ENCODE measurements around the gene FBLN2. TPM values are rescaled to one million over a fixed set of nuclear protein-coding genes. Genes with fewer than 3 reads are reported as not detected.

Gene FBLN2
- total RNA-seq, 1 experiment from 2014 or later: 0.39 TPM

GRCh38 chr3:13629644-13630043 lies 80.7 kb downstream of the FBLN2 start (continued):
- TF ChIP-seq ZBTB33 (IDR thresholded peaks at IDR 0.05; ENCODE audit: extremely low read depth, insufficient replicate concordance, low read length): no peak

GRCh38 chr3:13631256-13631655 lies 82.3 kb downstream of the FBLN2 start:
- Histone ChIP-seq H3K9me2 (ENCODE audit: insufficient read depth) (no peaks in the 10 kb centered on the region), H3K4me3 (replicated peaks in 1 of 2; ENCODE audit: low read depth in 1 of 2, low read length in 2 of 2) (no peak overlapping the region), H3K27ac (ENCODE audit: low read depth, low read length) (no peak overlapping the region), H3K9ac (ENCODE audit: low read length) (no peak overlapping the region), H3K9me3 (ENCODE audit: control insufficient read depth in 1 of 2, insufficient read depth in 1 of 2, low read depth in 1 of 2, low read length in 2 of 2) (no peaks in the 10 kb centered on the region), H3K4me2 (ENCODE audit: low read length) (no peak overlapping the region), H4K20me1 (ENCODE audit: insufficient read depth) (no peaks in the 10 kb centered on the region), H2AFZ (ENCODE audit: low read depth, low read length, poor library complexity, severe bottlenecking) (no peak overlapping the region), H3K4me1 (ENCODE audit: control insufficient read depth in 1 of 2, insufficient read depth in 2 of 2, low read length in 2 of 2) (no peaks in the 10 kb centered on the region), H3K27me3 (ENCODE audit: insufficient read depth, low read length) (no peaks in the 10 kb centered on the region), H3K36me3 (ENCODE audit: control insufficient read depth in 1 of 2, insufficient read depth in 2 of 2, low read length in 2 of 2) (no peaks in the 10 kb centered on the region), H3K79me2 (ENCODE audit: insufficient read depth, low read length) (no peaks in the 10 kb centered on the region)
- TF ChIP-seq SP1 (IDR thresholded peaks at IDR 0.05; ENCODE audit: low read depth) (no peak), JUND (IDR thresholded peaks at IDR 0.05) (no peak), ZNF274 (IDR thresholded peaks at IDR 0.05; ENCODE audit: low read depth, low read length) (no peak), CBX3 (IDR thresholded peaks at IDR 0.05; ENCODE audit: low read depth) (no peak), EGR1 (IDR thresholded peaks at IDR 0.05; ENCODE audit: low read depth) (no peak), ATF3 (IDR thresholded peaks at IDR 0.05) (no peak), CTCF (IDR thresholded peaks at IDR 0.05 in 2 of 3, conservative IDR thresholded peaks at IDR 0.05 in 1 of 3; ENCODE audit: borderline replicate concordance in 1 of 3, insufficient read depth in 1 of 3, low read depth in 2 of 3, low read length in 2 of 3) (no peak), REST (IDR thresholded peaks at IDR 0.05; ENCODE audit: low read depth) (no peak), EZH2phosphoT487 (IDR thresholded peaks at IDR 0.05; ENCODE audit: borderline replicate concordance) (no peak)
- intact Hi-C loops (cut with micrococcal nuclease): no loop called here
- BruUV-seq (replicated peaks): no TSS peak
- CTCF ChIA-PET: no interaction called here
- no peak for DNase-seq (ENCODE audit: low read depth, low spot score)
- ATAC-seq: no peak
- RAD21 ChIA-PET (ENCODE audit: low non-redundant PET in 1 of 2, low total read pairs in 2 of 2, uncharacterized antibody in 2 of 2, unreplicated experiment in 2 of 2): no interaction called here
- POLR2A ChIA-PET: no interaction called here

Measured in HCT116 (cell line).